ENCODE measurements around the gene ROMO1. TPM values are rescaled to one million over a fixed set of nuclear protein-coding genes. Genes with fewer than 3 reads are reported as not detected.

ROMO1 gene
- total RNA-seq, 3 donors from 2014 or later (not counting 1 experiment from before 2014, with no cell fraction given) = 38.3 to 49.7 (median 40.5) TPM

- H3K36me3 Mint-ChIP-seq = peaks cover 17% of the 10 kb centered on the region
- no peaks in the 10 kb centered on the region for H3K27me3 Mint-ChIP-seq (ENCODE audit: low read depth in 2 of 2)
- 76% methylated on average over 8 of the region's 8 CpGs for WGBS (ENCODE audit: insufficient coverage)
- intact Hi-C loops (cut with micrococcal nuclease) = loop anchor here (10.0 kb wide), 1 partner anchor 55 kb away; the partner anchor contains the start of gene PHF20
- Histone ChIP-seq H3K4me1 (ENCODE audit: control insufficient read depth, insufficient read depth, low read length) (peaks cover 26% of the 10 kb centered on the region), H3K27me3 (ENCODE audit: control insufficient read depth, insufficient read depth, low read length) (no peaks in the 10 kb centered on the region), H3K27ac (ENCODE audit: low read length) (no peak overlapping the region), H3K4me3 (ENCODE audit: low read length) (no peak overlapping the region), H3K9me3 (ENCODE audit: control insufficient read depth, insufficient read depth, low read length) (no peaks in the 10 kb centered on the region), H3K36me3 (ENCODE audit: control insufficient read depth, insufficient read depth, low read length) (peaks cover 91% of the 10 kb centered on the region)
- TF ChIP-seq CTCF (IDR thresholded peaks at IDR 0.05) = no peak
- peaks cover 32 to 40% of the 10 kb centered on the region in 2 donors for H3K4me1 Mint-ChIP-seq
- ATAC-seq = no peak
- H3K4me3 Mint-ChIP-seq = no peak overlapping the region
- H3K9me3 Mint-ChIP-seq = no peaks in the 10 kb centered on the region
- no peak for DNase-seq
- peak overlapping the region; percentile 83 to 86 for H3K27ac Mint-ChIP-seq
These were observed 20.5 kb downstream of the ROMO1 start for GRCh38 chr20:35719717-35720116.

- peaks cover 23% of the 10 kb centered on the region for H3K4me1 ChIP-seq (ENCODE audit: control insufficient read depth, insufficient read depth, low read length)
- H3K36me3 ChIP-seq (ENCODE audit: control insufficient read depth, insufficient read depth, low read length) = peaks cover 91% of the 10 kb centered on the region
- H3K9me3 Mint-ChIP-seq = no peaks in the 10 kb centered on the region
- H3K4me3 ChIP-seq (ENCODE audit: low read length) = no peak overlapping the region
- peak overlapping the region; percentile 83 to 86 for H3K27ac Mint-ChIP-seq
- H3K27ac ChIP-seq (ENCODE audit: low read length) = no peak overlapping the region
- WGBS (ENCODE audit: insufficient coverage) = 94% methylated on average over 13 of the region's 13 CpGs
- no peak for DNase-seq
- intact Hi-C loops (cut with micrococcal nuclease) = loop anchor here (10.0 kb wide), 1 partner anchor 54 kb away; the partner anchor contains the start of gene PHF20
- no peaks in the 10 kb centered on the region for H3K27me3 ChIP-seq (ENCODE audit: control insufficient read depth, insufficient read depth, low read length)
- H3K9me3 ChIP-seq (ENCODE audit: control insufficient read depth, insufficient read depth, low read length) = no peaks in the 10 kb centered on the region
- no peaks in the 10 kb centered on the region for H3K27me3 Mint-ChIP-seq (ENCODE audit: low read depth in 2 of 2)
- peaks cover 39 to 40% of the 10 kb centered on the region in 2 donors for H3K4me1 Mint-ChIP-seq
- TF ChIP-seq CTCF (IDR thresholded peaks at IDR 0.05) = no peak
- H3K36me3 Mint-ChIP-seq = peaks cover 17% of the 10 kb centered on the region
- H3K4me3 Mint-ChIP-seq = peak overlapping the region; percentile 47
- no peak for ATAC-seq
These were observed 21.2 kb downstream of the ROMO1 start for GRCh38 chr20:35720165-35721123.

- no peaks in the 10 kb centered on the region for H3K9me3 ChIP-seq (ENCODE audit: control insufficient read depth, insufficient read depth, low read length)
- H3K4me3 Mint-ChIP-seq = peak overlapping the region; percentile 51
- TF ChIP-seq CTCF (IDR thresholded peaks at IDR 0.05) = no peak
- H3K36me3 ChIP-seq (ENCODE audit: control insufficient read depth, insufficient read depth, low read length) = peaks cover 91% of the 10 kb centered on the region
- no peaks in the 10 kb centered on the region for H3K9me3 Mint-ChIP-seq
- intact Hi-C loops (cut with micrococcal nuclease) = loop anchor here (10.0 kb wide), 1 partner anchor 54 kb away; the partner anchor contains the start of gene PHF20
- H3K4me1 ChIP-seq (ENCODE audit: control insufficient read depth, insufficient read depth, low read length) = peaks cover 20% of the 10 kb centered on the region
- WGBS (ENCODE audit: insufficient coverage) = 95% methylated on average over 3 of the region's 3 CpGs
- no peak overlapping the region for H3K4me3 ChIP-seq (ENCODE audit: low read length)
- H3K27ac Mint-ChIP-seq = peak overlapping the region; percentile 83 to 86
- peaks cover 17% of the 10 kb centered on the region for H3K36me3 Mint-ChIP-seq
- no peak for ATAC-seq
- no peak for DNase-seq
- no peaks in the 10 kb centered on the region for H3K27me3 Mint-ChIP-seq (ENCODE audit: low read depth in 2 of 2)
- peaks cover 40 to 41% of the 10 kb centered on the region in 2 donors for H3K4me1 Mint-ChIP-seq
- no peaks in the 10 kb centered on the region for H3K27me3 ChIP-seq (ENCODE audit: control insufficient read depth, insufficient read depth, low read length)
- no peak overlapping the region for H3K27ac ChIP-seq (ENCODE audit: low read length)
These were observed 22.0 kb downstream of the ROMO1 start for GRCh38 chr20:35721219-35721618.
